Coronary artery (tissue), 2 donors: ENCODE results near the gene CEP152.

Experiments used
- DNase-seq: peaks from one replicate; pipeline ENCODE4 v3.0.0-alpha.2; 2017; ENCODE audit warnings: low spot score
- H3K27ac ChIP-seq, 2 donors: fragments of 200-600 bp; sonication (generic); one replicate each; pipeline ENCODE4 v1.5.1; 2016 to 2019
- H3K4me3 ChIP-seq: fragments of 200-600 bp; sonication (generic); 2 replicates; pipeline ENCODE4 v1.5.1; 2016; ENCODE audit warnings: mild to moderate bottlenecking, moderate library complexity
- TF ChIP-seq, protein P1 (sequence below): fragments of 200-600 bp; sonication (generic); IDR thresholded peaks from one replicate; pipeline ENCODE4 v1.5.1; 2019; ENCODE audit warnings: antibody characterized with exemption

The CEP152 gene

DNA sequence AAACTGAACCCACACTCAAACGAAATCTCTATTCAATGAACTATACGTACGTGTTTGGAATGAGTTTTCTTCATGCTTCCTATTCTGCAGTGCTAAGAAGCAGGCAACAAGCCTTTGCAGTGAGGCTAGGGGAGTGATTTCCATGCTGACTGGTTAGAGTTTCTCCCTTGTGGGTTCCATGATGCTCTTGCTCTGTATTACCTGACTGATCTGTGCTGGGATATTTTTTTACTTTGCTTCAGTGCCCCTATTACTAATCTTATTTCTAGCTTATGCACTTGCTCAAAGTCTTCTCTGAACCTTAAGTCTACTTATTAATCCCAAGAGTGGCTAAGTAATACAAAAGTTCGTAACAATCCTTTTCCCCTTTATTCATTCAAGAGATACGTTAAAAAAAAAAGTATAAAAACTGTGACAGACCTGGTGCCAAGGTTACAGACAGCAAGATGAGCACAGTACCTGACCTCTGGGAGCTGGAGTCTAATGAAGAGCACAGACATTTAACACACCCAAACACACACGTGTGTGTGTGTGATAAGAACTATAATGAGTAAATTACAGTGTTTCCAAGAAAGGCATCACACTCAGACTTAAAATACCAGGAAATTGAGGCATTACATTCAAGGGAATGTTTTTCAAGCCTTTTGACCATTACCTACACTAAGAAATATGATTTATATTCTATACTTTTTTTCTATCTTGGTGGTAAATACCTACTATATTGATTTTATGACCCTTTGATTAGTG lies 114.9 kb downstream of the CEP152 start:
- Histone ChIP-seq H3K4me3 (no peak overlapping the region), H3K27ac (no peak overlapping the region)
- no peak for DNase-seq
- TF ChIP-seq, protein P1, sequence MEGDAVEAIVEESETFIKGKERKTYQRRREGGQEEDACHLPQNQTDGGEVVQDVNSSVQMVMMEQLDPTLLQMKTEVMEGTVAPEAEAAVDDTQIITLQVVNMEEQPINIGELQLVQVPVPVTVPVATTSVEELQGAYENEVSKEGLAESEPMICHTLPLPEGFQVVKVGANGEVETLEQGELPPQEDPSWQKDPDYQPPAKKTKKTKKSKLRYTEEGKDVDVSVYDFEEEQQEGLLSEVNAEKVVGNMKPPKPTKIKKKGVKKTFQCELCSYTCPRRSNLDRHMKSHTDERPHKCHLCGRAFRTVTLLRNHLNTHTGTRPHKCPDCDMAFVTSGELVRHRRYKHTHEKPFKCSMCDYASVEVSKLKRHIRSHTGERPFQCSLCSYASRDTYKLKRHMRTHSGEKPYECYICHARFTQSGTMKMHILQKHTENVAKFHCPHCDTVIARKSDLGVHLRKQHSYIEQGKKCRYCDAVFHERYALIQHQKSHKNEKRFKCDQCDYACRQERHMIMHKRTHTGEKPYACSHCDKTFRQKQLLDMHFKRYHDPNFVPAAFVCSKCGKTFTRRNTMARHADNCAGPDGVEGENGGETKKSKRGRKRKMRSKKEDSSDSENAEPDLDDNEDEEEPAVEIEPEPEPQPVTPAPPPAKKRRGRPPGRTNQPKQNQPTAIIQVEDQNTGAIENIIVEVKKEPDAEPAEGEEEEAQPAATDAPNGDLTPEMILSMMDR: no peak

DNA sequence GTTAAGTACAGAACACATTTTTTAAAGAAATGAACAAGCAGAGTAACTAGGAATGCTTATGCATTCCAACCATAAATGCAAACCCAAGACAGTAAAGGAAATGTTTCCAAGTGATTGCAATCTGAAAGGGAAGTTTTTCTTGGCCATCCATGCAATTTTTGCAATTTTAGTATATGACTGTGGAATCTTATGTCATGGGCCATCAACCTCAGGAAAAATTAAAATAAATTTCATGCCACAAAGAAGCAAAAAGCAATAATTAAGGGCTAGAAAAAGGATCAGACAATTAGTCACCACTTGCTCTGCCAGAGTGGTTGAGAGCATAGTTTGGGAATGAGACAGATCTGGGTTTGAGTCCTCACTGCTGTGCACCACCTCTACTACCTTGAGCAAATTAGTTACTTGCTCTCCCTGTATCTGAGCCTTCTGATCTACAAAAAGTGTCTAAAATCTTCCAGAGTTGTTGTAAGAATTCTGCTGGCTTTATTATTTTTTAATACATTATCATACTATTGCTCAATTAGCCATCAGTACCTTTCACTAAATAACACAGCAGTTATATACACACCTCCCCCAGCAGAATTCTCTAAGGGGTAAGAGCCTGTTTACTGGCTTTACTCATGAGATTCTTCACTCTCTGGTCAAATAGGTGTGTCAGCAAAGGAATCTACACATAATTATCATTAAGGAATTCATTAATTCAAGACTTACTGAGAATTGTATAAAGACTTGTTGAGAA lies 115.6 kb downstream of the CEP152 start:
- TF ChIP-seq, protein P1: no peak
- Histone ChIP-seq H3K4me3 (no peak overlapping the region), H3K27ac (no peak overlapping the region)
- no peak for DNase-seq

DNA sequence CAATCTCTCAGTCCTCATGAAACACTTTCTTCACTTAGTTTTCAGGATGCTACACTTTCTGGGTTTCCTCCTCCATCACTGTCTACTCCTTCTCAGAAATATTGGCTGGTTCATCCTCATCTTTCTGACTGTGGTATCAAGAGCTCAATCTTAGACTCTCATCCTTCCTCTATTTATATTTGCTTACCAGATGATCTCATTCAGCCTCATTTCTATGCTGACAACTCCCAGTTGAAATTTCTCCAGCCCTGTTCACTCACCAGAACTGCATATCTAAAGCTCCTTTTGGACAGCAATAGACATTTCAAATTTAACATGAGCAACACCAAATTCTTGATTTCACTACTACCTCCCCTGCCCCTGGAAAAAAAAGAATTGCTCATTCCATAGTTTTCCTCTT lies 117.4 kb downstream of the CEP152 start:
- DNase-seq: no peak
- TF ChIP-seq, protein P1: no peak
- H3K27ac ChIP-seq: no peak overlapping the region

DNA sequence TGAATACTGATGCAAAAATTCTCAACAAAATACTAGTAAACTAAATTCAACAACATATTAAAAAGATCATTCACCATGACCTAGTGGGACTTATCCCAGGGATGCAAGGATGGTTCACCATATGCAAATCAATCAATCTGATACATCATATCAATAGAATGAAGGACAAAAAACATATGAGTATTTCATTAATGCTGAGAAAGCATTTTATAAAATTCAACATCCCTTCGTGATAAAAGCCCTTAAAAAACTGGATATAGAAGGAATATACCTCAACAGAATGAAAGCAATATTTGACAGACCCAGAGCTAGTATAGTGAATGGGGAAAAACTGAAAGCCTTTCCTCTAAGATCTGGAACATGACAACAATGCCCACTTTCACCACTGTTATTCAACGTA lies 122.4 kb downstream of the CEP152 start:
- TF ChIP-seq, protein P1: no peak

More for the DNA sequence above, 117.4 kb downstream of the CEP152 start:
- no peak overlapping the region for H3K4me3 ChIP-seq

More for the DNA sequence above, 122.4 kb downstream of the CEP152 start:
- DNase-seq: no peak
- Histone ChIP-seq H3K4me3 (no peak overlapping the region), H3K27ac (no peak overlapping the region)
